HG03571 (cell line): ENCODE measurements around the gene NSD1.

Source experiments
- ATAC-seq: cut with Tn5 transposase; IDR thresholded peaks from one replicate; pipeline ENCODE4 v1.9.1; 2021; ENCODE audit not compliant: unreplicated experiment

Gene NSD1

GRCh38 chr5:177096162-177097015 lies 37.2 kb upstream of the NSD1 start:
- ATAC-seq: no peak

GRCh38 chr5:177097016-177097985 lies 36.3 kb upstream of the NSD1 start:
- no peak for ATAC-seq

- no peak for ATAC-seq
These were observed 35.5 kb upstream of the NSD1 start for GRCh38 chr5:177098120-177098469.

GRCh38 chr5:177098470-177099141 lies 35.0 kb upstream of the NSD1 start:
- no peak for ATAC-seq

GRCh38 chr5:177099422-177100093 lies 34.0 kb upstream of the NSD1 start:
- ATAC-seq: no peak

GRCh38 chr5:177100714-177101121 lies 32.9 kb upstream of the NSD1 start:
- no peak for ATAC-seq

GRCh38 chr5:177103523-177104253 lies 29.9 kb upstream of the NSD1 start:
- no peak for ATAC-seq

- ATAC-seq: no peak
These were observed 27.7 kb upstream of the NSD1 start for GRCh38 chr5:177105691-177106476.

- no peak for ATAC-seq
These were observed 26.4 kb upstream of the NSD1 start for GRCh38 chr5:177107159-177107558.

GRCh38 chr5:177109810-177110209 lies 23.8 kb upstream of the NSD1 start:
- no peak for ATAC-seq

- no peak for ATAC-seq
These were observed 21.7 kb upstream of the NSD1 start for GRCh38 chr5:177111720-177112394.

- ATAC-seq: no peak
These were observed 20.9 kb upstream of the NSD1 start for GRCh38 chr5:177112589-177113220.

GRCh38 chr5:177113566-177114424 lies 19.8 kb upstream of the NSD1 start:
- ATAC-seq: no peak

GRCh38 chr5:177116631-177117373 lies 16.8 kb upstream of the NSD1 start:
- ATAC-seq: peak; percentile 55

GRCh38 chr5:177117441-177118045 lies 16.0 kb upstream of the NSD1 start:
- no peak for ATAC-seq

GRCh38 chr5:177122566-177122965 lies 11.0 kb upstream of the NSD1 start:
- ATAC-seq: no peak
